H9 (cell line): ENCODE data around the gene GIPC3. TPM values are rescaled to one million over a fixed set of nuclear protein-coding genes. Genes with fewer than 3 reads are reported as not detected.

Experiments used
- DNase-seq: peaks from one replicate; pipeline ENCODE4 v3.0.0-alpha.2; 2017
- H2AFZ ChIP-seq: one replicate; pipeline ENCODE4 v1.6.1; 2013; ENCODE audit warnings: mild to moderate bottlenecking, low read length, control low read depth, moderate library complexity
- H2AK5ac ChIP-seq: 2 replicates; pipeline ENCODE4 v1.6.1; 2013; ENCODE audit warnings: low read length, control low read depth, mixed read lengths; ENCODE audit not compliant: insufficient read length
- H2BK120ac ChIP-seq: one replicate; pipeline ENCODE4 v1.6.1; 2013; ENCODE audit warnings: low read depth, mild to moderate bottlenecking, low read length, control low read depth, inconsistent platforms; ENCODE audit not compliant: poor library complexity, severe bottlenecking
- H2BK12ac ChIP-seq: 2 replicates; pipeline ENCODE4 v1.6.1; 2013; ENCODE audit warnings: low read length, control low read depth, mixed read lengths, low read depth; ENCODE audit not compliant: insufficient read length
- H2BK15ac ChIP-seq: 2 replicates; pipeline ENCODE4 v1.6.1; 2013; ENCODE audit warnings: low read depth, low read length, control low read depth
- H2BK20ac ChIP-seq: one replicate; pipeline ENCODE4 v1.6.1; 2013; ENCODE audit warnings: low read depth, mild to moderate bottlenecking, low read length, control low read depth, inconsistent platforms; ENCODE audit not compliant: poor library complexity, severe bottlenecking
- H2BK5ac ChIP-seq: 2 replicates; pipeline ENCODE4 v1.6.1; 2013; ENCODE audit warnings: low read length, control low read depth, mixed read lengths; ENCODE audit not compliant: insufficient read length
- H3K14ac ChIP-seq: 2 replicates; pipeline ENCODE4 v1.6.1; 2013; ENCODE audit warnings: low read length, control low read depth; ENCODE audit not compliant: insufficient read depth
- H3K18ac ChIP-seq: 2 replicates; pipeline ENCODE4 v1.6.1; 2013; ENCODE audit warnings: low read depth, mild to moderate bottlenecking, mixed read lengths, low read length, control low read depth; ENCODE audit not compliant: insufficient read length
- H3K23ac ChIP-seq: 2 replicates; pipeline ENCODE4 v1.6.1; 2013; ENCODE audit warnings: low read length, control low read depth, mixed read lengths, low read depth; ENCODE audit not compliant: insufficient read length
- H3K23me2 ChIP-seq: 2 replicates; pipeline ENCODE4 v1.6.1; 2013; ENCODE audit warnings: low read depth, mild to moderate bottlenecking, mixed read lengths, low read length, control low read depth; ENCODE audit not compliant: insufficient read length, poor library complexity, severe bottlenecking
- H3K27ac ChIP-seq: 2 replicates; pipeline ENCODE4 v1.5.1; 2013; ENCODE audit warnings: low read length, control low read depth, mixed read lengths, low read depth; ENCODE audit not compliant: insufficient read length
- H3K27me3 ChIP-seq: 2 replicates; pipeline ENCODE4 v1.6.1; 2013; ENCODE audit warnings: low read length, control low read depth, inconsistent platforms; ENCODE audit not compliant: insufficient read depth
- H3K4ac ChIP-seq: 2 replicates; pipeline ENCODE4 v1.6.1; 2013; ENCODE audit warnings: low read depth, mild to moderate bottlenecking, control low read depth, inconsistent platforms, low read length, moderate library complexity
- H3K4me1 ChIP-seq: 2 replicates; pipeline ENCODE4 v1.6.1; 2013; ENCODE audit warnings: low read length, control low read depth, inconsistent platforms; ENCODE audit not compliant: insufficient read depth
- H3K4me2 ChIP-seq: 2 replicates; pipeline ENCODE4 v1.6.1; 2013; ENCODE audit warnings: low read length, control low read depth, mixed read lengths; ENCODE audit not compliant: insufficient read length, insufficient read depth
- H3K56ac ChIP-seq: 2 replicates; pipeline ENCODE4 v1.6.1; 2013; ENCODE audit warnings: low read depth, mild to moderate bottlenecking, mixed read lengths, low read length, control low read depth; ENCODE audit not compliant: insufficient read length
- H3K79me1 ChIP-seq: 2 replicates; pipeline ENCODE4 v1.6.1; 2013; ENCODE audit warnings: low read depth, mild to moderate bottlenecking, moderate library complexity, low read length, control low read depth, inconsistent platforms; ENCODE audit not compliant: insufficient read depth, poor library complexity, severe bottlenecking
- H3K79me2 ChIP-seq: 2 replicates; pipeline ENCODE4 v1.6.1; 2013; ENCODE audit warnings: low read length, control low read depth, inconsistent platforms; ENCODE audit not compliant: insufficient read depth
- H3K9ac ChIP-seq: 2 replicates; pipeline ENCODE4 v1.6.1; 2013; ENCODE audit warnings: low read length, control low read depth, mixed read lengths; ENCODE audit not compliant: insufficient read length; ENCODE audit errors: extremely low read depth
- H3K9me3 ChIP-seq: one replicate; pipeline ENCODE4 v1.6.1; 2013; ENCODE audit warnings: low read depth, low read length, inconsistent platforms; ENCODE audit not compliant: control insufficient read depth
- H3T11ph ChIP-seq: one replicate; pipeline ENCODE4 v1.6.1; 2013; ENCODE audit warnings: mild to moderate bottlenecking, low read length, control low read depth, inconsistent platforms
- H4K20me1 ChIP-seq: one replicate; pipeline ENCODE4 v1.6.1; 2013; ENCODE audit not compliant: control insufficient read depth, insufficient read length, insufficient read depth
- H4K5ac ChIP-seq: 2 replicates; pipeline ENCODE4 v1.6.1; 2013; ENCODE audit warnings: low read depth, mild to moderate bottlenecking, mixed read lengths, low read length, control low read depth; ENCODE audit not compliant: insufficient read length
- H4K8ac ChIP-seq: replicated peaks from 2 replicates; pipeline ENCODE4 v1.6.1; 2013; ENCODE audit warnings: low read length, control low read depth, mixed read lengths, low read depth; ENCODE audit not compliant: insufficient read length
- H4K91ac ChIP-seq: 2 replicates; pipeline ENCODE4 v1.6.1; 2013; ENCODE audit warnings: low read depth, mild to moderate bottlenecking, moderate library complexity, mixed read lengths, low read length, control low read depth; ENCODE audit not compliant: insufficient read length
- H3K27ac Mint-ChIP-seq, 3 experiments: 2 replicates in 2 of 3; 3 replicates in 1 of 3; pipeline ENCODE4 v1.8.0; 2020 to 2021; ENCODE audit warnings: mixed read lengths in 3 of 3, mild to moderate bottlenecking in 1 of 3, moderate library complexity in 1 of 3
- H3K27me3 Mint-ChIP-seq: 2 replicates; pipeline ENCODE4 v1.8.0; 2021; ENCODE audit warnings: low read depth, mild to moderate bottlenecking, moderate library complexity, mixed read lengths
- H3K36me3 Mint-ChIP-seq, 3 experiments: 2 replicates in 2 of 3; 3 replicates in 1 of 3; pipeline ENCODE4 v1.8.0; 2020 to 2021; ENCODE audit warnings: low read depth in 3 of 3, mixed read lengths in 3 of 3; ENCODE audit not compliant: insufficient read depth in 1 of 3
- H3K4me1 Mint-ChIP-seq, 2 experiments: 2 replicates each; pipeline ENCODE4 v1.8.0; 2020; ENCODE audit warnings: mixed read lengths in 2 of 2
- H3K4me3 Mint-ChIP-seq, 2 experiments: 2 replicates in 1 of 2; 3 replicates in 1 of 2; pipeline ENCODE4 v1.8.0; 2020 to 2021; ENCODE audit warnings: mild to moderate bottlenecking in 2 of 2, mixed read lengths in 2 of 2, moderate library complexity in 1 of 2
- H3K9me3 Mint-ChIP-seq, 2 experiments: 2 replicates in 1 of 2; 3 replicates in 1 of 2; pipeline ENCODE4 v1.8.0; 2020; ENCODE audit warnings: mild to moderate bottlenecking in 2 of 2, mixed read lengths in 2 of 2, moderate library complexity in 1 of 2
- WGBS: extraction: QIAGEN DNeasy Blood & Tissue Kit; methylation state at CpG from one replicate; pipeline ENCODE4 v1.1.7; 2013; ENCODE audit warnings: missing lambda C conversion rate, low lambda C conversion rate, mixed read lengths; ENCODE audit not compliant: insufficient read length; ENCODE audit errors: extremely low coverage; 5-methylcytosine and 5-hydroxymethylcytosine counted together
- total RNA-seq: library from RNA; stranded (reverse); gene quantifications from 2 replicates; pipeline ENCODE4 v1.2.1, GENCODE V29; 2021
- TF ChIP-seq, protein P1 (sequence below): fragments of 200-600 bp; sonication (generic); conservative IDR thresholded peaks from 3 replicates; pipeline ENCODE4 v1.8.0; 2021; ENCODE audit warnings: antibody characterized with exemption, mild to moderate bottlenecking

Gene GIPC3
- total RNA-seq, 1 experiment from 2014 or later, result 1.6 TPM

DNA sequence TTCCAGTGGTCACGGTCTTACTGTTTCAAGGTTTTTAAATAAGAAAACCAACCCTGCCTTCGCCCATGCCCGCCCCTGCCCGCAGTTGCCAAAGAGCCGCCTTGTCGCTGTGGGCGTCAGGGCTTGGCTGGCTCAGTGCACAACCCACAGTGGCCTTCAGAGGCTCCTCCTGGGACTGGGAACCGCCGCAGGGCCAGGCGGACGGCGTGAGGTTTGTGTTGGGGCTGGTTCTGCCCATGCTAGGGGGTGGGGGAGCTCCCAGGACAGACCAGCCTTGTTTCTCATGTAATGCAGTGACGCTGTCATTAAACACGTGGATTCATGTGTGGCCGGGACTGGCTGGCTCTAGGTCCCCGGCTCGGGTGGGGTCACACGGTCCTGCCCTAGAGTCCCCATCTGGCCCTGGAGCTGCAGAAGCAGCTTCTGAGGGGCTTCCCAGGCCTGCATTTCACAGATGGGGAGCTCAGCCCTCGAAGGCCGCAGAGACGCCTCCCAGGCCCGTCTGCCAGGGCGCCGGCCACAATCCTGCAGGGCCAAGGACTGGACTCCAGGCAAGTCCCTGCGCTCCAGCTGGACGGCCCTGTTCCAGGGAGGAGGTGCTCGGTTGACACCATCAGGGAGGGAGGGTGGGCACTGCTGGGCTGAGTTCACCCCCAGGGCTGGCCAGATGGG lies 48.7 kb upstream of the GIPC3 start:
- no peak overlapping the region for H3K18ac ChIP-seq
- H3K4ac ChIP-seq, result no peak overlapping the region
- no peaks in the 10 kb centered on the region for H3K79me2 ChIP-seq
- Mint-ChIP-seq H3K9me3 (no peaks in the 10 kb centered on the region), H3K27me3 (no peaks in the 10 kb centered on the region; the same call in 1 of the 2 replicates), H3K27ac (no peak overlapping the region), H3K4me1 (peaks cover 6 to 14% of the 10 kb centered on the region in 2 experiments; a peak in 3 of 4 replicates), H3K4me3 (no peak overlapping the region), H3K36me3 (peaks cover 13 to 52% (median 49%) of the 10 kb centered on the region in 3 experiments; a peak in 6 of 7 replicates)
- no peak overlapping the region for H3T11ph ChIP-seq
- no peak overlapping the region for H3K56ac ChIP-seq
- H3K27me3 ChIP-seq, result no peaks in the 10 kb centered on the region
- H2BK20ac ChIP-seq, result no peak overlapping the region
- no peak overlapping the region for H3K9ac ChIP-seq
- no peak overlapping the region for H2BK120ac ChIP-seq
- H2BK15ac ChIP-seq, result no peak overlapping the region
- no peak overlapping the region for H2AFZ ChIP-seq
- no peak overlapping the region for H2BK5ac ChIP-seq
- H3K4me1 ChIP-seq, result no peaks in the 10 kb centered on the region
- WGBS, result no CpG with 5 or more reads among the region's 27 CpGs
- H3K79me1 ChIP-seq, result no peaks in the 10 kb centered on the region
- no peak overlapping the region for H2AK5ac ChIP-seq
- no peak overlapping the region for H2BK12ac ChIP-seq
- no peak overlapping the region for H3K14ac ChIP-seq
- no peak overlapping the region for H4K8ac ChIP-seq
- no peak for DNase-seq
- no peak overlapping the region for H4K91ac ChIP-seq
- no peak overlapping the region for H3K23ac ChIP-seq
- no peaks in the 10 kb centered on the region for H3K23me2 ChIP-seq
- no peak overlapping the region for H3K27ac ChIP-seq
- H4K20me1 ChIP-seq, result no peaks in the 10 kb centered on the region
- no peak overlapping the region for H4K5ac ChIP-seq
- H3K9me3 ChIP-seq, result no peaks in the 10 kb centered on the region
- TF ChIP-seq, protein P1, sequence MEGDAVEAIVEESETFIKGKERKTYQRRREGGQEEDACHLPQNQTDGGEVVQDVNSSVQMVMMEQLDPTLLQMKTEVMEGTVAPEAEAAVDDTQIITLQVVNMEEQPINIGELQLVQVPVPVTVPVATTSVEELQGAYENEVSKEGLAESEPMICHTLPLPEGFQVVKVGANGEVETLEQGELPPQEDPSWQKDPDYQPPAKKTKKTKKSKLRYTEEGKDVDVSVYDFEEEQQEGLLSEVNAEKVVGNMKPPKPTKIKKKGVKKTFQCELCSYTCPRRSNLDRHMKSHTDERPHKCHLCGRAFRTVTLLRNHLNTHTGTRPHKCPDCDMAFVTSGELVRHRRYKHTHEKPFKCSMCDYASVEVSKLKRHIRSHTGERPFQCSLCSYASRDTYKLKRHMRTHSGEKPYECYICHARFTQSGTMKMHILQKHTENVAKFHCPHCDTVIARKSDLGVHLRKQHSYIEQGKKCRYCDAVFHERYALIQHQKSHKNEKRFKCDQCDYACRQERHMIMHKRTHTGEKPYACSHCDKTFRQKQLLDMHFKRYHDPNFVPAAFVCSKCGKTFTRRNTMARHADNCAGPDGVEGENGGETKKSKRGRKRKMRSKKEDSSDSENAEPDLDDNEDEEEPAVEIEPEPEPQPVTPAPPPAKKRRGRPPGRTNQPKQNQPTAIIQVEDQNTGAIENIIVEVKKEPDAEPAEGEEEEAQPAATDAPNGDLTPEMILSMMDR, result no peak
- H3K4me2 ChIP-seq, result no peak overlapping the region
